HCT116 (cell line): Measurements from ENCODE around the gene SLC35F1.

Experiments
- CEBPB ChIP-seq: IDR thresholded peaks from 2 replicates; pipeline ENCODE4 v1.6.1; 2012; ENCODE audit warnings: low read depth
- CTCF ChIP-seq, 3 experiments: fragments of 200-600 bp in 1 of 3; sonication (generic) in 1 of 3; IDR thresholded peaks in 2 of 3; conservative IDR thresholded peaks in 1 of 3; 2 replicates each; pipeline ENCODE4 v1.5.1; 2012 to 2017; ENCODE audit warnings: low read depth in 2 of 3, low read length in 2 of 3, antibody characterized with exemption in 1 of 3, borderline replicate concordance in 1 of 3, control low read depth in 1 of 3, mild to moderate bottlenecking in 1 of 3, mixed read lengths in 1 of 3, mixed run types in 1 of 3, moderate library complexity in 1 of 3; ENCODE audit not compliant: insufficient read depth in 1 of 3
- EZH2phosphoT487 ChIP-seq: fragments of 200-600 bp; IDR thresholded peaks from 2 replicates; pipeline ENCODE4 v1.6.1; 2018; ENCODE audit warnings: antibody characterized with exemption, borderline replicate concordance
- POLR2A ChIP-seq: IDR thresholded peaks from 2 replicates; pipeline ENCODE4 v1.7.0; 2011; ENCODE audit warnings: borderline replicate concordance; ENCODE audit not compliant: insufficient read depth, insufficient read length; ENCODE audit errors: extremely low read depth
- TCF7L2 ChIP-seq: IDR thresholded peaks from 2 replicates; pipeline ENCODE4 v1.7.0; 2011; ENCODE audit warnings: borderline replicate concordance, inconsistent platforms; ENCODE audit not compliant: insufficient read depth, insufficient read length; ENCODE audit errors: extremely low read depth
- YY1 ChIP-seq: IDR thresholded peaks from 2 replicates; pipeline ENCODE4 v1.6.1; 2011; ENCODE audit warnings: low read length, low read depth, moderate library complexity, mild to moderate bottlenecking; ENCODE audit not compliant: insufficient replicate concordance; ENCODE audit errors: extremely low read depth
- ZFX ChIP-seq: fragments of 450-650 bp; IDR thresholded peaks from 2 replicates; pipeline ENCODE4 v1.6.1; 2017
- ZNF274 ChIP-seq: fragments of 200-500 bp; sonication (Bioruptor generic); IDR thresholded peaks from 2 replicates; pipeline ENCODE4 v1.6.1; 2014; ENCODE audit warnings: mild to moderate bottlenecking, low read depth, low read length, inconsistent platforms
- TF ChIP-seq, protein P1 (sequence below): IDR thresholded peaks from 2 replicates; pipeline ENCODE4 v1.6.1; 2012; ENCODE audit warnings: low read depth

- TF ChIP-seq CEBPB (no peak), CTCF (IDR thresholded peaks at IDR 0.05 in 2 of 3, conservative IDR thresholded peaks at IDR 0.05 in 1 of 3; ENCODE audit: borderline replicate concordance in 1 of 3, insufficient read depth in 1 of 3, low read depth in 2 of 3, low read length in 2 of 3) (no peak), ZFX (no peak), POLR2A (no peak), YY1 (no peak), ZNF274 (no peak), TCF7L2 (no peak), EZH2phosphoT487 (no peak)
- TF ChIP-seq, protein P1, sequence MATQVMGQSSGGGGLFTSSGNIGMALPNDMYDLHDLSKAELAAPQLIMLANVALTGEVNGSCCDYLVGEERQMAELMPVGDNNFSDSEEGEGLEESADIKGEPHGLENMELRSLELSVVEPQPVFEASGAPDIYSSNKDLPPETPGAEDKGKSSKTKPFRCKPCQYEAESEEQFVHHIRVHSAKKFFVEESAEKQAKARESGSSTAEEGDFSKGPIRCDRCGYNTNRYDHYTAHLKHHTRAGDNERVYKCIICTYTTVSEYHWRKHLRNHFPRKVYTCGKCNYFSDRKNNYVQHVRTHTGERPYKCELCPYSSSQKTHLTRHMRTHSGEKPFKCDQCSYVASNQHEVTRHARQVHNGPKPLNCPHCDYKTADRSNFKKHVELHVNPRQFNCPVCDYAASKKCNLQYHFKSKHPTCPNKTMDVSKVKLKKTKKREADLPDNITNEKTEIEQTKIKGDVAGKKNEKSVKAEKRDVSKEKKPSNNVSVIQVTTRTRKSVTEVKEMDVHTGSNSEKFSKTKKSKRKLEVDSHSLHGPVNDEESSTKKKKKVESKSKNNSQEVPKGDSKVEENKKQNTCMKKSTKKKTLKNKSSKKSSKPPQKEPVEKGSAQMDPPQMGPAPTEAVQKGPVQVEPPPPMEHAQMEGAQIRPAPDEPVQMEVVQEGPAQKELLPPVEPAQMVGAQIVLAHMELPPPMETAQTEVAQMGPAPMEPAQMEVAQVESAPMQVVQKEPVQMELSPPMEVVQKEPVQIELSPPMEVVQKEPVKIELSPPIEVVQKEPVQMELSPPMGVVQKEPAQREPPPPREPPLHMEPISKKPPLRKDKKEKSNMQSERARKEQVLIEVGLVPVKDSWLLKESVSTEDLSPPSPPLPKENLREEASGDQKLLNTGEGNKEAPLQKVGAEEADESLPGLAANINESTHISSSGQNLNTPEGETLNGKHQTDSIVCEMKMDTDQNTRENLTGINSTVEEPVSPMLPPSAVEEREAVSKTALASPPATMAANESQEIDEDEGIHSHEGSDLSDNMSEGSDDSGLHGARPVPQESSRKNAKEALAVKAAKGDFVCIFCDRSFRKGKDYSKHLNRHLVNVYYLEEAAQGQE: no peak
Observed at GRCh38 chr6:117932001-117932400, 24.9 kb downstream of the SLC35F1 start.
